Sigmoid colon (tissue), 4 donors: Measurements from ENCODE around the gene AATK.

Experiments used
- CTCF ChIP-seq, 4 experiments: fragments of 450-650 bp in 3 of 4; fragments of 200-600 bp in 1 of 4; IDR thresholded peaks; one replicate each; pipeline ENCODE4 v1.5.1; 2016 to 2019; ENCODE audit warnings: antibody characterized with exemption in 4 of 4, mild to moderate bottlenecking in 3 of 4, moderate library complexity in 2 of 4
- EP300 ChIP-seq, 4 donors: sonication (generic); formaldehyde crosslinking; IDR thresholded peaks; one replicate each; pipeline ENCODE4 v1.6.1; 2017; ENCODE audit warnings: antibody characterized with exemption in 4 of 4
- POLR2A ChIP-seq, 2 donors: fragments of 450-650 bp; IDR thresholded peaks; one replicate each; pipeline ENCODE4 v1.6.1; 2016; ENCODE audit warnings: antibody characterized with exemption in 2 of 2, mild to moderate bottlenecking in 2 of 2, moderate library complexity in 2 of 2
- POLR2AphosphoS5 ChIP-seq, 4 donors: sonication (generic); formaldehyde crosslinking; IDR thresholded peaks; one replicate each; pipeline ENCODE4 v1.6.1; 2017; ENCODE audit warnings: antibody characterized with exemption in 4 of 4

- TF ChIP-seq CTCF (IDR thresholded peaks at IDR 0.05): no peak
- no peak for TF ChIP-seq POLR2AphosphoS5 (IDR thresholded peaks at IDR 0.05)
- TF ChIP-seq POLR2A (IDR thresholded peaks at IDR 0.05): no peak
- TF ChIP-seq EP300 (IDR thresholded peaks at IDR 0.05): no peak
These were observed 22.2 kb downstream of the AATK start for GRCh38 chr17:81143717-81144422.
